Suprapubic skin (tissue), 4 donors: ENCODE measurements around the gene METTL1. TPM values are rescaled to one million over a fixed set of nuclear protein-coding genes. Genes with fewer than 3 reads are reported as not detected.

Experiments
- DNase-seq, 2 donors: peaks; one replicate each; pipeline ENCODE4 v3.0.0-alpha.2; 2019; ENCODE audit warnings: low spot score in 2 of 2
- H3K27ac ChIP-seq: fragments of 200-600 bp; sonication (generic); one replicate; pipeline ENCODE4 v1.5.1; 2019
- H3K27me3 ChIP-seq: fragments of 200-600 bp; sonication (generic); one replicate; pipeline ENCODE4 v1.5.1; 2019
- H3K36me3 ChIP-seq: fragments of 200-600 bp; sonication (generic); one replicate; pipeline ENCODE4 v1.5.1; 2019
- H3K4me1 ChIP-seq: fragments of 200-600 bp; sonication (generic); one replicate; pipeline ENCODE4 v1.5.1; 2019
- H3K4me3 ChIP-seq: fragments of 200-600 bp; sonication (generic); one replicate; pipeline ENCODE4 v1.5.1; 2019; ENCODE audit warnings: mild to moderate bottlenecking
- H3K9me3 ChIP-seq: fragments of 200-600 bp; sonication (generic); one replicate; pipeline ENCODE4 v1.5.1; 2019
- EP300 ChIP-seq: sonication (generic); formaldehyde crosslinking; IDR thresholded peaks from one replicate; pipeline ENCODE4 v1.6.1; 2017; ENCODE audit warnings: antibody characterized with exemption
- POLR2A ChIP-seq, 2 donors: fragments of 450-650 bp; IDR thresholded peaks; one replicate each; pipeline ENCODE4 v1.6.1; 2017; ENCODE audit warnings: antibody characterized with exemption in 2 of 2, mild to moderate bottlenecking in 2 of 2, moderate library complexity in 2 of 2
- POLR2AphosphoS5 ChIP-seq, 3 donors: sonication (generic); formaldehyde crosslinking; IDR thresholded peaks; one replicate each; pipeline ENCODE4 v1.6.1; 2017; ENCODE audit warnings: antibody characterized with exemption in 3 of 3
- WGBS: methylation state at CpG from one replicate; pipeline ENCODE4 v1.1.5; 2018; 5-methylcytosine and 5-hydroxymethylcytosine counted together
- total RNA-seq, 4 donors: library from RNA; depleted of rRNA; stranded (reverse); fragments of >200 nt; gene quantifications; one replicate each; pipeline ENCODE4 v1.1.0, GENCODE V29; 2016
- TF ChIP-seq, protein P1 (sequence below), 2 donors: fragments of 200-600 bp in 1 of 2; fragments of 450-650 bp in 1 of 2; sonication (generic) in 1 of 2; IDR thresholded peaks; one replicate each; pipeline ENCODE4 v1.5.1; 2016 to 2019; ENCODE audit warnings: antibody characterized with exemption in 2 of 2, mild to moderate bottlenecking in 1 of 2, moderate library complexity in 1 of 2

Gene METTL1
- total RNA-seq, 4 donors from 2014 or later, result 9.1 to 24.1 (median 16.4) TPM

DNA sequence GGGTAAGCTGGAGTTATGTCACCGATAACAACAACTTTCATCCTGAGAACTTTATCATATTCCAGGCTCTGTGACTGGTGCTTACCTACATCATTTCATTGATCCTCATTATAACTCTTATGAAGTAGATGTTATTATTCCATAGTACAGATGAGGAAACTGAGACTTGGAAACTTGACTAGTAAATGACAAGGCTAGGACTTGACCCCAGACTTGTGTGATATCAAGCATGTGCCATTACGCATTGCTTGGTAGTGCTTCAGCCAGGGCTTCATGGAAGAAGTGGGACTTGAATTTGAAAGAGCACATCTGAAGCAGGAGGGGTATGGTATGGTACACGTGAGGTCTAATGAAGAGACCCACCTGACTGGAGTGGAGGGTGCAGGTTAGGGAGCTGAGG is 34.8 kb upstream of the METTL1 start:
- H3K36me3 ChIP-seq, result peaks cover 62% of the 10 kb centered on the region
- no peak overlapping the region for H3K27ac ChIP-seq
- H3K4me3 ChIP-seq, result no peak overlapping the region
- no peaks in the 10 kb centered on the region for H3K9me3 ChIP-seq
- DNase-seq, result no peak
- TF ChIP-seq, protein P1, sequence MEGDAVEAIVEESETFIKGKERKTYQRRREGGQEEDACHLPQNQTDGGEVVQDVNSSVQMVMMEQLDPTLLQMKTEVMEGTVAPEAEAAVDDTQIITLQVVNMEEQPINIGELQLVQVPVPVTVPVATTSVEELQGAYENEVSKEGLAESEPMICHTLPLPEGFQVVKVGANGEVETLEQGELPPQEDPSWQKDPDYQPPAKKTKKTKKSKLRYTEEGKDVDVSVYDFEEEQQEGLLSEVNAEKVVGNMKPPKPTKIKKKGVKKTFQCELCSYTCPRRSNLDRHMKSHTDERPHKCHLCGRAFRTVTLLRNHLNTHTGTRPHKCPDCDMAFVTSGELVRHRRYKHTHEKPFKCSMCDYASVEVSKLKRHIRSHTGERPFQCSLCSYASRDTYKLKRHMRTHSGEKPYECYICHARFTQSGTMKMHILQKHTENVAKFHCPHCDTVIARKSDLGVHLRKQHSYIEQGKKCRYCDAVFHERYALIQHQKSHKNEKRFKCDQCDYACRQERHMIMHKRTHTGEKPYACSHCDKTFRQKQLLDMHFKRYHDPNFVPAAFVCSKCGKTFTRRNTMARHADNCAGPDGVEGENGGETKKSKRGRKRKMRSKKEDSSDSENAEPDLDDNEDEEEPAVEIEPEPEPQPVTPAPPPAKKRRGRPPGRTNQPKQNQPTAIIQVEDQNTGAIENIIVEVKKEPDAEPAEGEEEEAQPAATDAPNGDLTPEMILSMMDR (IDR thresholded peaks at IDR 0.05), result no peak
- TF ChIP-seq EP300, result no peak
- no peak for TF ChIP-seq POLR2AphosphoS5 (IDR thresholded peaks at IDR 0.05)
- TF ChIP-seq POLR2A (IDR thresholded peaks at IDR 0.05), result no peak
- H3K27me3 ChIP-seq, result no peaks in the 10 kb centered on the region
- peaks cover 7% of the 10 kb centered on the region for H3K4me1 ChIP-seq
- 100% methylated on average over 3 of the region's 3 CpGs for WGBS

DNA sequence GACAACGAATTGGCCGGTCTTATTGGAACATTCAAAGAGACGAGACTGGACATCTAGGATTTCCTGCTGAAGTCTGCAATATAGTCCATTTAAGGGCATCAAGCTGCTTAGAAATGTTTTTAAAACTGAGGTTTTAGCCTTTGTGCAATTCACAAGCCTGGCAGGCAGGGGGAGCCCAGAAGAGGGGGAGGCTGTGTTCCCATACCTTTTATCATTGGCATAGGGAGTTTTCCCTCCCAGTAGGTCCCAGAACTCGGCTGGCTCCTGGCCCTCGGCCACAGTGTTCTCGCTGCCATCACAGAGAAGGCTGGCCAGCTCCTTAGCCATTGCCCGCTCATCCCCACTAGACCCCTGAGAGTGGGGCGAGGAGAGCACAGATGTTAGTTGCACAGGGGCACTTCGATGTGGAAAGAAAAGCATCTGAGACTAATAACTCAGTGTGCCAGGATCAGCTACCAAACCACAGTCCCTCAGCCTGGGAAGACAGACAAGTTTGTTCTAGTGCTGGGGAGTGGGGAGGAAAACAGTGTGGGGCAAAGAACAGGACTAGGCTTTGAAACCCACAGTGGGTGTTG is 31.5 kb upstream of the METTL1 start:
- Histone ChIP-seq H3K9me3 (no peaks in the 10 kb centered on the region), H3K36me3 (peaks cover 59% of the 10 kb centered on the region), H3K27ac (no peak overlapping the region), H3K27me3 (no peaks in the 10 kb centered on the region), H3K4me3 (no peak overlapping the region), H3K4me1 (peaks cover 7% of the 10 kb centered on the region)
- TF ChIP-seq POLR2A (IDR thresholded peaks at IDR 0.05), result no peak
- TF ChIP-seq, protein P1 (IDR thresholded peaks at IDR 0.05), result peak; percentile 52 to 82
- WGBS, result 31% methylated on average over 9 of the region's 9 CpGs
- DNase-seq, result no peak

DNA sequence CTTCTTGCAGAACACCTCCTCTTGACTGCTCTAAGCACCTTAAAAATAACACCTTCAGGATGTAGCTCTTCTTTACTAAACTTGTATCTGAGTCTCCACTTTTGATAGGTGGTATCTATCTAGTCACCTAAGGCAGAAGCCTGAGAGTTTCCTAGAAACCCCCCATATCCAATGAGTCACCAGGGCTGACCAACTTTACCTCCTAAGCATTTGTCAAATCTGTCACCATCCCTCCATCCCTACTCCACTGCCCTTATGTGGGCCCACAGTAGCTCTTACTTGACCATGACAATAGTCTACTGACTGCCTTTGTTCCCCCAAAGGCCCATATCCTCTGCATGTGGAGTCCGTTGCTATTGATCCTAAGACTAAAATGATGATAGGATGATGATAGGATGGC is 30.7 kb upstream of the METTL1 start:
- no peak for DNase-seq
- Histone ChIP-seq H3K4me1 (peaks cover 12% of the 10 kb centered on the region), H3K27me3 (no peaks in the 10 kb centered on the region), H3K4me3 (no peak overlapping the region), H3K36me3 (peaks cover 58% of the 10 kb centered on the region), H3K27ac (no peak overlapping the region), H3K9me3 (no peaks in the 10 kb centered on the region)
- TF ChIP-seq POLR2AphosphoS5 (IDR thresholded peaks at IDR 0.05) (no peak), POLR2A (IDR thresholded peaks at IDR 0.05) (no peak), EP300 (no peak)
- TF ChIP-seq, protein P1 (IDR thresholded peaks at IDR 0.05), result no peak
- WGBS, result 95% methylated on average over 1 of the region's 1 CpG

DNA sequence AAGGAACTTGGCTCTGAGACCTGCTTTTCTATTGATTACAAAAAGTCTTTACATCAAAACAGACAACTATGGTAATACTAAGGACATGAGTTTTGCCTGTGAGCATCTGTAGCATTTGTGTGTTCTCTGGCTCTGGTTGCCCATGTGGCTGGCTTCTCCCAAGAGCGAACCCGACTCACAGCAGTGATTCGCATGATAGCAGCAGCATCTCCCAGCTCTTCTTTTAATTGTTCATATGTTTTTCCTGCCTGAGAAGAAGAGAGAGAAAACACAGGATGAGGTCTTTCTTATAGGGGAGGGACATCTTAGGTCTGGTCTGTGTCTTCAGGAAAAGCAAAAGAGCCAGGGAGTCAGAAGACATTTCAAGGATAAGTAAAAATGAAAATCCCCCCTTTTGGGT is 29.1 kb upstream of the METTL1 start:
- TF ChIP-seq, protein P1 (IDR thresholded peaks at IDR 0.05), result no peak
- TF ChIP-seq POLR2AphosphoS5 (IDR thresholded peaks at IDR 0.05) (no peak), EP300 (no peak), POLR2A (IDR thresholded peaks at IDR 0.05) (no peak)
- Histone ChIP-seq H3K27me3 (no peaks in the 10 kb centered on the region), H3K27ac (no peak overlapping the region), H3K4me3 (no peak overlapping the region), H3K9me3 (no peaks in the 10 kb centered on the region), H3K36me3 (peaks cover 59% of the 10 kb centered on the region), H3K4me1 (peaks cover 12% of the 10 kb centered on the region)
- no peak for DNase-seq
- WGBS, result 82% methylated on average over 3 of the region's 3 CpGs

DNA sequence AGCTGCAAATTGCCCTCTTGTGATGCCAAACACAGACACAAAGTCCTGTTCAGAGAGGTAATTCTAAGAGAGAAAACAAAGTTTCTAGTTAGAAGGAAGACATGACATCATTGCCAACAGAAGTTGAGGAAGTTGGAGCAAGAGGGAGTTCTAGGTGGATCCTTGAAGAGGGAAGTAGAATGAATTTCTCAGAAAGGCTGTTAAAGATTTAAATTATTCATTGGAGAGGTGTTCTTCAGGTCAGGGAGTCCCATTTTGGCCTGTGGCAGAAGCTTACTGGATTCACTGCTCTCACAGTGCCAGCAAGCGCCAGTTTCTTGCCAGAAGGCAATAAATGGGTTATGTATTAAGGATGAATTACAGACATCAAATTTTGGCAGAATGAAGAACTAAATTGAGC is 26.0 kb upstream of the METTL1 start:
- peaks cover 79% of the 10 kb centered on the region for H3K36me3 ChIP-seq
- no peak overlapping the region for H3K27ac ChIP-seq
- WGBS, result 64% methylated on average over 1 of the region's 1 CpG
- no peaks in the 10 kb centered on the region for H3K9me3 ChIP-seq
- H3K27me3 ChIP-seq, result no peaks in the 10 kb centered on the region
- TF ChIP-seq, protein P1 (IDR thresholded peaks at IDR 0.05), result no peak
- TF ChIP-seq POLR2AphosphoS5 (IDR thresholded peaks at IDR 0.05), result no peak
- TF ChIP-seq EP300, result no peak
- no peak for TF ChIP-seq POLR2A (IDR thresholded peaks at IDR 0.05)
- no peak for DNase-seq
- H3K4me3 ChIP-seq, result no peak overlapping the region
- H3K4me1 ChIP-seq, result peaks cover 15% of the 10 kb centered on the region
